Esophagus squamous epithelium (tissue), 5 donors: ENCODE data around the gene CC2D2A. TPM values are rescaled to one million over a fixed set of nuclear protein-coding genes. Genes with fewer than 3 reads are reported as not detected.

Experiments
- DNase-seq: peaks from one replicate; lab custom pipeline; 2025; lab: John Stamatoyannopoulos, UW
- H3K27ac ChIP-seq, 4 donors: fragments of 200-600 bp; sonication (generic); one replicate each; pipeline ENCODE4 v1.5.1; 2016 to 2019; ENCODE audit warnings: mild to moderate bottlenecking in 1 of 4
- H3K27me3 ChIP-seq, 4 donors: fragments of 200-600 bp; sonication (generic); 1 replicate in 3 of 4; 2 replicates in 1 of 4; pipeline versions ENCODE4 v1.5.1 to v1.6.0; 2017 to 2021; ENCODE audit warnings: antibody characterized with exemption in 1 of 4
- H3K36me3 ChIP-seq, 3 donors: fragments of 200-600 bp; sonication (generic); one replicate each; pipeline ENCODE4 v1.5.1; 2016 to 2019
- H3K4me1 ChIP-seq, 3 donors: fragments of 200-600 bp; sonication (generic); one replicate each; pipeline ENCODE4 v1.5.1; 2017 to 2019
- H3K4me3 ChIP-seq, 4 donors: fragments of 200-600 bp; sonication (generic); 1 replicate in 3 of 4; 2 replicates in 1 of 4; pipeline ENCODE4 v1.5.1; 2016 to 2019; ENCODE audit warnings: mild to moderate bottlenecking in 2 of 4, moderate library complexity in 1 of 4
- H3K9me3 ChIP-seq, 3 donors: fragments of 200-600 bp; sonication (generic); one replicate each; pipeline ENCODE4 v1.5.1; 2016 to 2019
- CTCF ChIP-seq, 6 experiments: fragments of 450-650 bp in 4 of 6; fragments of 200-600 bp in 2 of 6; sonication (generic) in 2 of 6; IDR thresholded peaks; one replicate each; pipeline ENCODE4 v1.5.1; 2016 to 2019; ENCODE audit warnings: antibody characterized with exemption in 6 of 6, mild to moderate bottlenecking in 4 of 6, moderate library complexity in 4 of 6
- POLR2A ChIP-seq, 4 donors: fragments of 450-650 bp; IDR thresholded peaks; one replicate each; pipeline ENCODE4 v1.6.1; 2017; ENCODE audit warnings: antibody characterized with exemption in 4 of 4, mild to moderate bottlenecking in 4 of 4, moderate library complexity in 3 of 4
- WGBS, 2 donors: methylation state at CpG; one replicate each; pipeline ENCODE4 v1.1.5; 2018; 5-methylcytosine and 5-hydroxymethylcytosine counted together
- intact Hi-C: fragments of 100-400 bp; cut with DNase I; formaldehyde crosslinking; loops from one replicate; pipeline ENCODE4 v1.15.0; 2022
- total RNA-seq, 4 donors: library from RNA; depleted of rRNA; stranded (reverse); fragments of >200 nt; gene quantifications; one replicate each; pipeline ENCODE4 v1.1.0, GENCODE V29; 2016
- donor health status: DM: yes; HTN: yes; CAD: no.

Gene CC2D2A
- total RNA-seq, 4 donors from 2014 or later = 2.1 to 9.0 (median 6.4) TPM

- H3K36me3 ChIP-seq = peaks cover 0 to 49% (median 0%) of the 10 kb centered on the region in 3 donors
- no peak for DNase-seq
- H3K27me3 ChIP-seq = no peaks in the 10 kb centered on the region
- no peak overlapping the region for H3K4me3 ChIP-seq
- intact Hi-C loops = no loop called here
- no peaks in the 10 kb centered on the region for H3K4me1 ChIP-seq
- H3K9me3 ChIP-seq = no peaks in the 10 kb centered on the region
- 76 to 77% methylated on average over 6 to 7 of the region's 7 CpGs for WGBS, 2 donors
- no peak for TF ChIP-seq POLR2A (IDR thresholded peaks at IDR 0.05)
- TF ChIP-seq CTCF (IDR thresholded peaks at IDR 0.05) = no peak
- no peak overlapping the region for H3K27ac ChIP-seq
These were observed 73.1 kb downstream of the CC2D2A start for GRCh38 chr4:15542760-15543159.

DNA sequence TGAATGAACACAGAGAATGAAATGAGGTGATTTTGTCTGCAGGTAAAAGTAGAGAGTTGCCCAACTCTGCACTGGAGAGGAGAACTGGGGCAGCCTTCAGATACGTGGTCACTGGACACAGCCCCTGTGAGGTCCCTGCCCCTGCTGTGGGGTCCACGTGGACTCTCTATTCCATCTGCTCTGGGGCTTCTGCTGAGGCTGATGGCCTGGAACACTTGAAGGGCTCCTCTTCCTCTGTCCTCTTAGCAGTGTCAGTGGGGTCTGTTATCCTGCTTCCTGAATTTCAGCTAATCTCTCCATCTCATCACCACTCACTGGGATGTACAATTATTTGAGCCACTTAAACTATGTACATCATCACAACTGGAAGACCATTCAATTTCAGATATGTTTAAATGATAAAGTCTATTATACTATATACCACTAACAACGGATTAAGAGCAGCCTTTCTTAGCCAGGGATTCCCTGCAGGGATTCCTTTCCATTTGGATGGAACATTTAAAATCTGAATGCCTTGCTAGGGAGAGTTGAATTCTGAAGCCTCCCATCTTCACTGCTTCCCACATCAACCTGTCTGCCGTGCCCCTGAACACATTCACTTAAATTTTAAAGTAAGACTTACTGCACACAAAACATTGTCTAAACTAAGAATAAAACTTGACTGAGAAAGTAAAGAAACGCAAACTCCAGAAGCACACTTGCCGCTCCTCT is 74.0 kb downstream of the CC2D2A start:
- intact Hi-C loops = no loop called here
- peaks cover 0 to 39% (median 0%) of the 10 kb centered on the region in 3 donors for H3K36me3 ChIP-seq
- no peaks in the 10 kb centered on the region for H3K9me3 ChIP-seq
- no peaks in the 10 kb centered on the region for H3K4me1 ChIP-seq
- H3K27me3 ChIP-seq = no peaks in the 10 kb centered on the region
- TF ChIP-seq POLR2A (IDR thresholded peaks at IDR 0.05) = no peak
- TF ChIP-seq CTCF (IDR thresholded peaks at IDR 0.05) = no peak
- WGBS, 2 donors = 79 to 83% methylated on average over 6 of the region's 6 CpGs
- no peak for DNase-seq
- no peak overlapping the region for H3K27ac ChIP-seq
- no peak overlapping the region for H3K4me3 ChIP-seq

DNA sequence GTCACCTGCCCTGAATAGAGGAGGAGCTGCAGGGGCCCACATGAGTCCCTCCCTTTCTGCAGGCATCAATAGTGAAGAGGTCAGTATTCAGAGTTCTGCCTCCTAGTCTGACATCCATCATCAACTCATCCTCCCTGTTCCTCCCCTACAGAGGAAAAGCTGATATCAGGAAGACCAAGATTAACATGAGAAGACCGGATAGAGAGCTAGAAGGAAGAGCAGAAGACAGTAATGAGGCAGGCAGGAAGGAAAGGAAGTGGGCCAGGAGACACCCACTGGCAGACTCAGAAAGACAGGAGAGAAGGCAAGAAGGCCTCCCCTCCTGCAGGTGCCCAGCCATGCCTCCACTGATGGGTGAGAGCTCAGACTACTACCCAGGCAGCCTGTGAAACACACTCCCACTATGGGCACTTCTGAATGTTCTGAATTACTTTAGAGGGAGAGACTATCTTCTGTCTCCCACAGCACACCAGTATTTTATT is 74.6 kb downstream of the CC2D2A start:
- 83 to 85% methylated on average over 1 of the region's 1 CpG for WGBS, 2 donors
- TF ChIP-seq CTCF (IDR thresholded peaks at IDR 0.05) = no peak
- no peak for TF ChIP-seq POLR2A (IDR thresholded peaks at IDR 0.05)
- intact Hi-C loops = no loop called here

GRCh38 chr4:15545371-15545770 is 75.7 kb downstream of the CC2D2A start:
- Histone ChIP-seq H3K36me3 (peaks cover 0 to 34% (median 0%) of the 10 kb centered on the region in 3 donors), H3K4me1 (no peaks in the 10 kb centered on the region), H3K4me3 (no peak overlapping the region), H3K27ac (no peak overlapping the region), H3K27me3 (no peaks in the 10 kb centered on the region), H3K9me3 (no peaks in the 10 kb centered on the region)
- WGBS, 2 donors = 76 to 94% methylated on average over 2 of the region's 2 CpGs
- no peak for DNase-seq
- intact Hi-C loops = no loop called here
- TF ChIP-seq CTCF (IDR thresholded peaks at IDR 0.05) = no peak
- no peak for TF ChIP-seq POLR2A (IDR thresholded peaks at IDR 0.05)

More for the DNA sequence above, 74.6 kb downstream of the CC2D2A start:
- Histone ChIP-seq H3K9me3 (no peaks in the 10 kb centered on the region), H3K36me3 (peaks cover 0 to 34% (median 0%) of the 10 kb centered on the region in 3 donors), H3K27ac (no peak overlapping the region), H3K4me1 (no peaks in the 10 kb centered on the region), H3K27me3 (no peaks in the 10 kb centered on the region), H3K4me3 (no peak overlapping the region)
- no peak for DNase-seq

- H3K27ac ChIP-seq = no peak overlapping the region
- H3K4me3 ChIP-seq = no peak overlapping the region
- intact Hi-C loops = no loop called here
- WGBS, 2 donors = 55 to 65% methylated on average over 3 of the region's 3 CpGs
- peaks cover 0 to 23% (median 0%) of the 10 kb centered on the region in 3 donors for H3K36me3 ChIP-seq
- TF ChIP-seq POLR2A (IDR thresholded peaks at IDR 0.05) = no peak
- no peak for TF ChIP-seq CTCF (IDR thresholded peaks at IDR 0.05)
- no peaks in the 10 kb centered on the region for H3K27me3 ChIP-seq
- DNase-seq = no peak
- no peaks in the 10 kb centered on the region for H3K4me1 ChIP-seq
- H3K9me3 ChIP-seq = no peaks in the 10 kb centered on the region
These were observed 77.7 kb downstream of the CC2D2A start for GRCh38 chr4:15547392-15547791.
